Measurements from ENCODE around the gene GABRB2.

DNA sequence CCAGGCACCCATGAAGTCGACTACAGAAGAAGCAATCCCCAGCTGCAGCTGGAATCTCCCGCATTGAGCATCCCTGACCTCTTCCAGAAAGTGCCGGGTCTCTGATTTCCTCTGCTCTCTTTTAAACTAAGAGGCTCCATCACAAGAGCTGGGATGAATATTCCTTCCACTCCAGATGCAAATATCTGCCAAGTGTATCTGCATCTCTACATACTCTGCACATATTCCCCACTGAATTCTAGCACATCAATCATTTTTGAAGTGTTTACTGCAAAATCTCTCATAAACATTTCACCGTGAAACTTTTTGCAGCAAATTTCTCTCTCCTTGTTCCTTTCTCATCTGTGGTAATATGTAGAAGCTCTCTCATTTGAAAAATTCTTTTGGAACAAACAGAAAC lies 161.5 kb downstream of the GABRB2 start:
- TF ChIP-seq EZH2phosphoT487 (IDR thresholded peaks at IDR 0.05; ENCODE audit: unreplicated experiment) (no peak), POLR2AphosphoS5 (IDR thresholded peaks at IDR 0.05; ENCODE audit: low read depth) (no peak), NANOG (IDR thresholded peaks at IDR 0.05; ENCODE audit: borderline replicate concordance) (no peak), EZH2 (IDR thresholded peaks at IDR 0.05; ENCODE audit: low read depth, unreplicated experiment) (no peak), CREB1 (CRISPR knock-in tag; IDR thresholded peaks at IDR 0.05; ENCODE audit: low read depth) (no peak), ZNF331 (CRISPR knock-in tag; IDR thresholded peaks at IDR 0.05; ENCODE audit: low read depth) (no peak), STAT1 (IDR thresholded peaks at IDR 0.05; ENCODE audit: unreplicated experiment) (no peak)
- TF ChIP-seq, protein P1, sequence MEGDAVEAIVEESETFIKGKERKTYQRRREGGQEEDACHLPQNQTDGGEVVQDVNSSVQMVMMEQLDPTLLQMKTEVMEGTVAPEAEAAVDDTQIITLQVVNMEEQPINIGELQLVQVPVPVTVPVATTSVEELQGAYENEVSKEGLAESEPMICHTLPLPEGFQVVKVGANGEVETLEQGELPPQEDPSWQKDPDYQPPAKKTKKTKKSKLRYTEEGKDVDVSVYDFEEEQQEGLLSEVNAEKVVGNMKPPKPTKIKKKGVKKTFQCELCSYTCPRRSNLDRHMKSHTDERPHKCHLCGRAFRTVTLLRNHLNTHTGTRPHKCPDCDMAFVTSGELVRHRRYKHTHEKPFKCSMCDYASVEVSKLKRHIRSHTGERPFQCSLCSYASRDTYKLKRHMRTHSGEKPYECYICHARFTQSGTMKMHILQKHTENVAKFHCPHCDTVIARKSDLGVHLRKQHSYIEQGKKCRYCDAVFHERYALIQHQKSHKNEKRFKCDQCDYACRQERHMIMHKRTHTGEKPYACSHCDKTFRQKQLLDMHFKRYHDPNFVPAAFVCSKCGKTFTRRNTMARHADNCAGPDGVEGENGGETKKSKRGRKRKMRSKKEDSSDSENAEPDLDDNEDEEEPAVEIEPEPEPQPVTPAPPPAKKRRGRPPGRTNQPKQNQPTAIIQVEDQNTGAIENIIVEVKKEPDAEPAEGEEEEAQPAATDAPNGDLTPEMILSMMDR (conservative IDR thresholded peaks at IDR 0.05; ENCODE audit: low read depth in 2 of 2), result no peak
- TF ChIP-seq, protein P2, sequence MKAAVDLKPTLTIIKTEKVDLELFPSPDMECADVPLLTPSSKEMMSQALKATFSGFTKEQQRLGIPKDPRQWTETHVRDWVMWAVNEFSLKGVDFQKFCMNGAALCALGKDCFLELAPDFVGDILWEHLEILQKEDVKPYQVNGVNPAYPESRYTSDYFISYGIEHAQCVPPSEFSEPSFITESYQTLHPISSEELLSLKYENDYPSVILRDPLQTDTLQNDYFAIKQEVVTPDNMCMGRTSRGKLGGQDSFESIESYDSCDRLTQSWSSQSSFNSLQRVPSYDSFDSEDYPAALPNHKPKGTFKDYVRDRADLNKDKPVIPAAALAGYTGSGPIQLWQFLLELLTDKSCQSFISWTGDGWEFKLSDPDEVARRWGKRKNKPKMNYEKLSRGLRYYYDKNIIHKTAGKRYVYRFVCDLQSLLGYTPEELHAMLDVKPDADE (IDR thresholded peaks at IDR 0.05), result no peak
- TF ChIP-seq, protein P3, sequence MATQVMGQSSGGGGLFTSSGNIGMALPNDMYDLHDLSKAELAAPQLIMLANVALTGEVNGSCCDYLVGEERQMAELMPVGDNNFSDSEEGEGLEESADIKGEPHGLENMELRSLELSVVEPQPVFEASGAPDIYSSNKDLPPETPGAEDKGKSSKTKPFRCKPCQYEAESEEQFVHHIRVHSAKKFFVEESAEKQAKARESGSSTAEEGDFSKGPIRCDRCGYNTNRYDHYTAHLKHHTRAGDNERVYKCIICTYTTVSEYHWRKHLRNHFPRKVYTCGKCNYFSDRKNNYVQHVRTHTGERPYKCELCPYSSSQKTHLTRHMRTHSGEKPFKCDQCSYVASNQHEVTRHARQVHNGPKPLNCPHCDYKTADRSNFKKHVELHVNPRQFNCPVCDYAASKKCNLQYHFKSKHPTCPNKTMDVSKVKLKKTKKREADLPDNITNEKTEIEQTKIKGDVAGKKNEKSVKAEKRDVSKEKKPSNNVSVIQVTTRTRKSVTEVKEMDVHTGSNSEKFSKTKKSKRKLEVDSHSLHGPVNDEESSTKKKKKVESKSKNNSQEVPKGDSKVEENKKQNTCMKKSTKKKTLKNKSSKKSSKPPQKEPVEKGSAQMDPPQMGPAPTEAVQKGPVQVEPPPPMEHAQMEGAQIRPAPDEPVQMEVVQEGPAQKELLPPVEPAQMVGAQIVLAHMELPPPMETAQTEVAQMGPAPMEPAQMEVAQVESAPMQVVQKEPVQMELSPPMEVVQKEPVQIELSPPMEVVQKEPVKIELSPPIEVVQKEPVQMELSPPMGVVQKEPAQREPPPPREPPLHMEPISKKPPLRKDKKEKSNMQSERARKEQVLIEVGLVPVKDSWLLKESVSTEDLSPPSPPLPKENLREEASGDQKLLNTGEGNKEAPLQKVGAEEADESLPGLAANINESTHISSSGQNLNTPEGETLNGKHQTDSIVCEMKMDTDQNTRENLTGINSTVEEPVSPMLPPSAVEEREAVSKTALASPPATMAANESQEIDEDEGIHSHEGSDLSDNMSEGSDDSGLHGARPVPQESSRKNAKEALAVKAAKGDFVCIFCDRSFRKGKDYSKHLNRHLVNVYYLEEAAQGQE (IDR thresholded peaks at IDR 0.05; ENCODE audit: unreplicated experiment), result no peak

Data from GM23338 (cell line).